H9 (cell line): ENCODE data around the gene PIP4K2A. TPM values are rescaled to one million over a fixed set of nuclear protein-coding genes. Genes with fewer than 3 reads are reported as not detected.

Source experiments
- DNase-seq: peaks from one replicate; pipeline ENCODE4 v3.0.0-alpha.2; 2017
- H2AFZ ChIP-seq: one replicate; pipeline ENCODE4 v1.6.1; 2013; ENCODE audit warnings: mild to moderate bottlenecking, low read length, control low read depth, moderate library complexity
- H2AK5ac ChIP-seq: 2 replicates; pipeline ENCODE4 v1.6.1; 2013; ENCODE audit warnings: low read length, control low read depth, mixed read lengths; ENCODE audit not compliant: insufficient read length
- H2BK120ac ChIP-seq: one replicate; pipeline ENCODE4 v1.6.1; 2013; ENCODE audit warnings: low read depth, mild to moderate bottlenecking, low read length, control low read depth, inconsistent platforms; ENCODE audit not compliant: poor library complexity, severe bottlenecking
- H2BK12ac ChIP-seq: 2 replicates; pipeline ENCODE4 v1.6.1; 2013; ENCODE audit warnings: low read length, control low read depth, mixed read lengths, low read depth; ENCODE audit not compliant: insufficient read length
- H2BK15ac ChIP-seq: 2 replicates; pipeline ENCODE4 v1.6.1; 2013; ENCODE audit warnings: low read depth, low read length, control low read depth
- H2BK20ac ChIP-seq: one replicate; pipeline ENCODE4 v1.6.1; 2013; ENCODE audit warnings: low read depth, mild to moderate bottlenecking, low read length, control low read depth, inconsistent platforms; ENCODE audit not compliant: poor library complexity, severe bottlenecking
- H2BK5ac ChIP-seq: 2 replicates; pipeline ENCODE4 v1.6.1; 2013; ENCODE audit warnings: low read length, control low read depth, mixed read lengths; ENCODE audit not compliant: insufficient read length
- H3K14ac ChIP-seq: 2 replicates; pipeline ENCODE4 v1.6.1; 2013; ENCODE audit warnings: low read length, control low read depth; ENCODE audit not compliant: insufficient read depth
- H3K18ac ChIP-seq: 2 replicates; pipeline ENCODE4 v1.6.1; 2013; ENCODE audit warnings: low read depth, mild to moderate bottlenecking, mixed read lengths, low read length, control low read depth; ENCODE audit not compliant: insufficient read length
- H3K23ac ChIP-seq: 2 replicates; pipeline ENCODE4 v1.6.1; 2013; ENCODE audit warnings: low read length, control low read depth, mixed read lengths, low read depth; ENCODE audit not compliant: insufficient read length
- H3K23me2 ChIP-seq: 2 replicates; pipeline ENCODE4 v1.6.1; 2013; ENCODE audit warnings: low read depth, mild to moderate bottlenecking, mixed read lengths, low read length, control low read depth; ENCODE audit not compliant: insufficient read length, poor library complexity, severe bottlenecking
- H3K27ac ChIP-seq: 2 replicates; pipeline ENCODE4 v1.5.1; 2013; ENCODE audit warnings: low read length, control low read depth, mixed read lengths, low read depth; ENCODE audit not compliant: insufficient read length
- H3K27me3 ChIP-seq: 2 replicates; pipeline ENCODE4 v1.6.1; 2013; ENCODE audit warnings: low read length, control low read depth, inconsistent platforms; ENCODE audit not compliant: insufficient read depth
- H3K4ac ChIP-seq: 2 replicates; pipeline ENCODE4 v1.6.1; 2013; ENCODE audit warnings: low read depth, mild to moderate bottlenecking, control low read depth, inconsistent platforms, low read length, moderate library complexity
- H3K4me1 ChIP-seq: 2 replicates; pipeline ENCODE4 v1.6.1; 2013; ENCODE audit warnings: low read length, control low read depth, inconsistent platforms; ENCODE audit not compliant: insufficient read depth
- H3K4me2 ChIP-seq: 2 replicates; pipeline ENCODE4 v1.6.1; 2013; ENCODE audit warnings: low read length, control low read depth, mixed read lengths; ENCODE audit not compliant: insufficient read length, insufficient read depth
- H3K56ac ChIP-seq: 2 replicates; pipeline ENCODE4 v1.6.1; 2013; ENCODE audit warnings: low read depth, mild to moderate bottlenecking, mixed read lengths, low read length, control low read depth; ENCODE audit not compliant: insufficient read length
- H3K79me1 ChIP-seq: 2 replicates; pipeline ENCODE4 v1.6.1; 2013; ENCODE audit warnings: low read depth, mild to moderate bottlenecking, moderate library complexity, low read length, control low read depth, inconsistent platforms; ENCODE audit not compliant: insufficient read depth, poor library complexity, severe bottlenecking
- H3K79me2 ChIP-seq: 2 replicates; pipeline ENCODE4 v1.6.1; 2013; ENCODE audit warnings: low read length, control low read depth, inconsistent platforms; ENCODE audit not compliant: insufficient read depth
- H3K9ac ChIP-seq: 2 replicates; pipeline ENCODE4 v1.6.1; 2013; ENCODE audit warnings: low read length, control low read depth, mixed read lengths; ENCODE audit not compliant: insufficient read length; ENCODE audit errors: extremely low read depth
- H3K9me3 ChIP-seq: one replicate; pipeline ENCODE4 v1.6.1; 2013; ENCODE audit warnings: low read depth, low read length, inconsistent platforms; ENCODE audit not compliant: control insufficient read depth
- H3T11ph ChIP-seq: one replicate; pipeline ENCODE4 v1.6.1; 2013; ENCODE audit warnings: mild to moderate bottlenecking, low read length, control low read depth, inconsistent platforms
- H4K20me1 ChIP-seq: one replicate; pipeline ENCODE4 v1.6.1; 2013; ENCODE audit not compliant: control insufficient read depth, insufficient read length, insufficient read depth
- H4K5ac ChIP-seq: 2 replicates; pipeline ENCODE4 v1.6.1; 2013; ENCODE audit warnings: low read depth, mild to moderate bottlenecking, mixed read lengths, low read length, control low read depth; ENCODE audit not compliant: insufficient read length
- H4K8ac ChIP-seq: replicated peaks from 2 replicates; pipeline ENCODE4 v1.6.1; 2013; ENCODE audit warnings: low read length, control low read depth, mixed read lengths, low read depth; ENCODE audit not compliant: insufficient read length
- H4K91ac ChIP-seq: 2 replicates; pipeline ENCODE4 v1.6.1; 2013; ENCODE audit warnings: low read depth, mild to moderate bottlenecking, moderate library complexity, mixed read lengths, low read length, control low read depth; ENCODE audit not compliant: insufficient read length
- H3K27ac Mint-ChIP-seq, 3 experiments: 2 replicates in 2 of 3; 3 replicates in 1 of 3; pipeline ENCODE4 v1.8.0; 2020 to 2021; ENCODE audit warnings: mixed read lengths in 3 of 3, mild to moderate bottlenecking in 1 of 3, moderate library complexity in 1 of 3
- H3K27me3 Mint-ChIP-seq: 2 replicates; pipeline ENCODE4 v1.8.0; 2021; ENCODE audit warnings: low read depth, mild to moderate bottlenecking, moderate library complexity, mixed read lengths
- H3K36me3 Mint-ChIP-seq, 3 experiments: 2 replicates in 2 of 3; 3 replicates in 1 of 3; pipeline ENCODE4 v1.8.0; 2020 to 2021; ENCODE audit warnings: low read depth in 3 of 3, mixed read lengths in 3 of 3; ENCODE audit not compliant: insufficient read depth in 1 of 3
- H3K4me1 Mint-ChIP-seq, 2 experiments: 2 replicates each; pipeline ENCODE4 v1.8.0; 2020; ENCODE audit warnings: mixed read lengths in 2 of 2
- H3K4me3 Mint-ChIP-seq, 2 experiments: 2 replicates in 1 of 2; 3 replicates in 1 of 2; pipeline ENCODE4 v1.8.0; 2020 to 2021; ENCODE audit warnings: mild to moderate bottlenecking in 2 of 2, mixed read lengths in 2 of 2, moderate library complexity in 1 of 2
- H3K9me3 Mint-ChIP-seq, 2 experiments: 2 replicates in 1 of 2; 3 replicates in 1 of 2; pipeline ENCODE4 v1.8.0; 2020; ENCODE audit warnings: mild to moderate bottlenecking in 2 of 2, mixed read lengths in 2 of 2, moderate library complexity in 1 of 2
- CTCF ChIP-seq: fragments of 200-600 bp; sonication (generic); conservative IDR thresholded peaks from 3 replicates; pipeline ENCODE4 v1.8.0; 2021; ENCODE audit warnings: antibody characterized with exemption, mild to moderate bottlenecking
- WGBS: extraction: QIAGEN DNeasy Blood & Tissue Kit; methylation state at CpG from one replicate; pipeline ENCODE4 v1.1.7; 2013; ENCODE audit warnings: missing lambda C conversion rate, low lambda C conversion rate, mixed read lengths; ENCODE audit not compliant: insufficient read length; ENCODE audit errors: extremely low coverage; 5-methylcytosine and 5-hydroxymethylcytosine counted together
- total RNA-seq: library from RNA; stranded (reverse); gene quantifications from 2 replicates; pipeline ENCODE4 v1.2.1, GENCODE V29; 2021

The PIP4K2A gene
- total RNA-seq, 1 experiment from 2014 or later = 33.6 TPM

- Histone ChIP-seq H2BK5ac (no peak overlapping the region), H3K79me2 (no peaks in the 10 kb centered on the region), H3K27me3 (no peaks in the 10 kb centered on the region), H2BK15ac (no peak overlapping the region), H3K23ac (no peak overlapping the region), H2AFZ (no peak overlapping the region), H3K14ac (no peak overlapping the region), H2BK20ac (no peak overlapping the region), H3K79me1 (peaks cover 3% of the 10 kb centered on the region), H2BK12ac (no peak overlapping the region), H3K27ac (no peak overlapping the region), H4K5ac (no peak overlapping the region), H3K9ac (no peak overlapping the region), H4K8ac (no peak overlapping the region), H3K4me2 (no peak overlapping the region), H3K4ac (no peak overlapping the region), H3K9me3 (no peaks in the 10 kb centered on the region), H4K91ac (no peak overlapping the region), H3K56ac (no peak overlapping the region), H3K4me1 (peaks cover 2% of the 10 kb centered on the region; the same call in 1 of the 2 replicates), H2AK5ac (no peak overlapping the region), H3K18ac (no peak overlapping the region), H4K20me1 (no peaks in the 10 kb centered on the region), H2BK120ac (no peak overlapping the region), H3T11ph (no peak overlapping the region), H3K23me2 (no peaks in the 10 kb centered on the region)
- H3K9me3 Mint-ChIP-seq = no peaks in the 10 kb centered on the region
- no peaks in the 10 kb centered on the region; the same call in 1 of the 2 replicates for H3K27me3 Mint-ChIP-seq
- no peak overlapping the region for H3K4me3 Mint-ChIP-seq
- no peak for DNase-seq
- TF ChIP-seq CTCF = no peak
- H3K4me1 Mint-ChIP-seq = peaks cover 14 to 27% of the 10 kb centered on the region in 2 experiments
- H3K27ac Mint-ChIP-seq = no peak overlapping the region; a peak in 1 of 7 replicates
- no CpG with 5 or more reads among the region's 3 CpGs for WGBS
- H3K36me3 Mint-ChIP-seq = peaks cover 5 to 14% (median 9%) of the 10 kb centered on the region in 3 experiments
Measured at GRCh38 chr10:22593636-22594198, 120.7 kb downstream of the PIP4K2A start.
